Neuronal stem cell (in vitro differentiated cells): ENCODE measurements around the gene WWC1.
A peak's percentile ranks its signal among the peaks of the same experiment; 100 is the strongest.

Experiments used
- DNase-seq: peaks from one replicate; pipeline ENCODE4 v3.0.0-alpha.2; 2013; ENCODE audit warnings: low spot score
- H2AFZ ChIP-seq: one replicate; pipeline ENCODE4 v1.6.1; 2013; ENCODE audit warnings: mild to moderate bottlenecking, low read length, inconsistent platforms
- H2AK5ac ChIP-seq: 2 replicates; pipeline ENCODE4 v1.6.1; 2013; ENCODE audit warnings: low read depth, mild to moderate bottlenecking, inconsistent platforms, low read length, moderate library complexity, mixed read lengths
- H2BK120ac ChIP-seq: 2 replicates; pipeline ENCODE4 v1.6.1; 2013; ENCODE audit warnings: low read depth, mild to moderate bottlenecking, inconsistent platforms, low read length, moderate library complexity, mixed read lengths
- H2BK12ac ChIP-seq: one replicate; pipeline ENCODE4 v1.6.1; 2013; ENCODE audit warnings: low read length, inconsistent platforms
- H2BK15ac ChIP-seq: 2 replicates; pipeline ENCODE4 v1.6.1; 2013; ENCODE audit warnings: mild to moderate bottlenecking, low read length, inconsistent platforms, mixed read lengths
- H2BK5ac ChIP-seq: one replicate; pipeline ENCODE4 v1.6.1; 2013; ENCODE audit warnings: inconsistent platforms, mild to moderate bottlenecking, low read length, moderate library complexity
- H3K14ac ChIP-seq: one replicate; pipeline ENCODE4 v1.6.1; 2013; ENCODE audit warnings: low read length, inconsistent platforms
- H3K18ac ChIP-seq: 2 replicates; pipeline ENCODE4 v1.6.1; 2013; ENCODE audit warnings: low read length, inconsistent platforms
- H3K23ac ChIP-seq: 2 replicates; pipeline ENCODE4 v1.6.1; 2013; ENCODE audit warnings: low read depth, mild to moderate bottlenecking, mixed read lengths, low read length, inconsistent platforms; ENCODE audit not compliant: poor library complexity
- H3K27ac ChIP-seq: replicated peaks from 3 replicates; pipeline ENCODE4 v1.5.1; 2013; ENCODE audit warnings: low read length, inconsistent platforms
- H3K27me3 ChIP-seq, 3 experiments: 2 replicates each; pipeline ENCODE4 v1.6.1; 2013; ENCODE audit warnings: low read length in 3 of 3, mild to moderate bottlenecking in 2 of 3, inconsistent platforms in 1 of 3, low read depth in 1 of 3, mixed read lengths in 1 of 3, moderate library complexity in 1 of 3; ENCODE audit not compliant: control insufficient read depth in 3 of 3, insufficient read depth in 3 of 3
- H3K36me3 ChIP-seq, 2 donors: replicated peaks in 1 of 2; 2 replicates each; pipeline ENCODE4 v1.6.1; 2013; ENCODE audit warnings: low read length in 2 of 2; ENCODE audit not compliant: control insufficient read depth in 2 of 2, insufficient read depth in 2 of 2
- H3K4ac ChIP-seq: 2 replicates; pipeline ENCODE4 v1.6.1; 2013; ENCODE audit warnings: inconsistent platforms, mild to moderate bottlenecking, low read length, moderate library complexity
- H3K4me1 ChIP-seq, 2 donors: 1 replicate in 1 of 2; 2 replicates in 1 of 2; pipeline ENCODE4 v1.6.1; 2013; ENCODE audit warnings: low read length in 2 of 2, low read depth in 1 of 2; ENCODE audit not compliant: control insufficient read depth in 2 of 2, insufficient read depth in 1 of 2
- H3K4me2 ChIP-seq: one replicate; pipeline ENCODE4 v1.6.1; 2013; ENCODE audit warnings: mild to moderate bottlenecking, low read length, inconsistent platforms; ENCODE audit not compliant: insufficient read depth, poor library complexity, severe bottlenecking
- H3K4me3 ChIP-seq, 2 donors: 2 replicates each; pipeline ENCODE4 v1.5.1; 2013; ENCODE audit warnings: low read length in 2 of 2, mild to moderate bottlenecking in 2 of 2, inconsistent platforms in 1 of 2, moderate library complexity in 1 of 2
- H3K79me1 ChIP-seq: one replicate; pipeline ENCODE4 v1.6.1; 2013; ENCODE audit warnings: low read depth, mild to moderate bottlenecking, inconsistent platforms, low read length, moderate library complexity
- H3K9ac ChIP-seq: one replicate; pipeline ENCODE4 v1.6.1; 2013; ENCODE audit warnings: mild to moderate bottlenecking, low read depth, low read length, inconsistent platforms; ENCODE audit not compliant: poor library complexity
- H3K9me3 ChIP-seq, 2 donors: replicated peaks in 1 of 2; 2 replicates each; pipeline versions ENCODE3 to v1.6.1; 2013; ENCODE audit warnings: low read length in 2 of 2, mild to moderate bottlenecking in 2 of 2, inconsistent platforms in 1 of 2, low read depth in 1 of 2, mixed read lengths in 1 of 2, moderate library complexity in 1 of 2; ENCODE audit not compliant: control insufficient read depth in 2 of 2, insufficient read depth in 1 of 2
- H4K8ac ChIP-seq: one replicate; pipeline ENCODE4 v1.6.1; 2013; ENCODE audit warnings: low read depth, mild to moderate bottlenecking, inconsistent platforms, low read length, moderate library complexity
- H4K91ac ChIP-seq: one replicate; pipeline ENCODE4 v1.6.1; 2013; ENCODE audit warnings: low read length, low read depth, mild to moderate bottlenecking, inconsistent platforms; ENCODE audit not compliant: poor library complexity
- WGBS, 2 donors: extraction: QIAGEN DNeasy Blood & Tissue Kit; methylation state at CpG; one replicate each; pipeline ENCODE4 v1.1.7; 2013; ENCODE audit warnings: missing lambda C conversion rate in 2 of 2, mixed read lengths in 1 of 2; ENCODE audit not compliant: insufficient read length in 2 of 2, insufficient replicate concordance in 1 of 2; ENCODE audit errors: extremely low coverage in 2 of 2; 5-methylcytosine and 5-hydroxymethylcytosine counted together

WWC1 gene

GRCh38 chr5:168430296-168430695 is 138.9 kb downstream of the WWC1 start:
- no peak overlapping the region for H2AFZ ChIP-seq
- no peak overlapping the region for H2BK5ac ChIP-seq
- H3K14ac ChIP-seq = peak overlapping the region; percentile 3
- H2AK5ac ChIP-seq = no peak overlapping the region
- H3K4me3 ChIP-seq = no peak overlapping the region
- no peaks in the 10 kb centered on the region for H3K27me3 ChIP-seq
- H3K36me3 ChIP-seq = peaks cover 5 to 39% of the 10 kb centered on the region in 2 donors
- H3K9ac ChIP-seq = no peak overlapping the region
- H4K91ac ChIP-seq = no peak overlapping the region
- no peak overlapping the region for H3K18ac ChIP-seq
- H3K4ac ChIP-seq = no peak overlapping the region
- no peak overlapping the region for H2BK15ac ChIP-seq
- H3K27ac ChIP-seq = no peak overlapping the region
- H3K9me3 ChIP-seq = no peaks in the 10 kb centered on the region
- peaks cover 12 to 17% of the 10 kb centered on the region in 2 donors for H3K4me1 ChIP-seq
- WGBS, 2 donors = no CpG with 5 or more reads among the region's 4 CpGs
- H2BK12ac ChIP-seq = no peak overlapping the region
- H4K8ac ChIP-seq = no peak overlapping the region
- H2BK120ac ChIP-seq = no peak overlapping the region
- no peak for DNase-seq
- H3K4me2 ChIP-seq = no peak overlapping the region
- H3K23ac ChIP-seq = no peak overlapping the region
- no peaks in the 10 kb centered on the region for H3K79me1 ChIP-seq

DNA sequence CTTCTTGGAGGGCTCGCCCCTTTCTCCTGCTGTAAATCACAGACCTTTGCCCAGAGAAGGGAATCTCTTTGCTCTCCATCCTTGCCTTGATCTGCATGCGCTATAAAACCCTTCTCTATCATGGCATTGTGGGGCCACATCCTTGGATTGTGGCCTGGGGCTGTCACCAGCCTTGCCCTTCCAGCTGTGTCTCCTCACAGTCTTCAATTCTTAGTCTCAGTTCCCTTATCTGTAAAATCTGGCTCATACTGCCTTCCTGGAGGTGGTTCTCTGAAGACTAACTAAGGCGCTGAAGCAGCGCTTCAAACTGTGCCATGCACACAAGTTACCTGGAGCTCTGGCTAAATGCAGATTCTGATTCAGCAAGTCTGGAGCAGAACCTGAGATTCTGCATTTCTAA is 141.5 kb downstream of the WWC1 start:
- no CpG with 5 or more reads among the region's 4 CpGs for WGBS, 2 donors
- H3K27ac ChIP-seq = no peak overlapping the region
- H3K79me1 ChIP-seq = no peaks in the 10 kb centered on the region
- peaks cover 12 to 20% of the 10 kb centered on the region in 2 donors for H3K4me1 ChIP-seq
- H3K4ac ChIP-seq = no peak overlapping the region
- no peak overlapping the region for H3K23ac ChIP-seq
- H4K8ac ChIP-seq = no peak overlapping the region
- no peak overlapping the region for H3K4me3 ChIP-seq
- H2AK5ac ChIP-seq = no peak overlapping the region
- H3K14ac ChIP-seq = no peak overlapping the region
- H2AFZ ChIP-seq = no peak overlapping the region
- H2BK12ac ChIP-seq = no peak overlapping the region
- no peaks in the 10 kb centered on the region for H3K27me3 ChIP-seq
- peaks cover 5 to 36% of the 10 kb centered on the region in 2 donors for H3K36me3 ChIP-seq
- H3K9me3 ChIP-seq = no peaks in the 10 kb centered on the region
- H4K91ac ChIP-seq = no peak overlapping the region
- no peak overlapping the region for H2BK120ac ChIP-seq
- H2BK5ac ChIP-seq = no peak overlapping the region
- H2BK15ac ChIP-seq = no peak overlapping the region
- DNase-seq = no peak
- no peak overlapping the region for H3K18ac ChIP-seq
- no peak overlapping the region for H3K9ac ChIP-seq
- no peak overlapping the region for H3K4me2 ChIP-seq

GRCh38 chr5:168434001-168434400 is 142.6 kb downstream of the WWC1 start:
- H3K79me1 ChIP-seq = no peaks in the 10 kb centered on the region
- no peak overlapping the region for H2BK5ac ChIP-seq
- no peak overlapping the region for H3K18ac ChIP-seq
- no peak overlapping the region for H2BK120ac ChIP-seq
- H4K91ac ChIP-seq = no peak overlapping the region
- H3K36me3 ChIP-seq = peaks cover 2 to 30% of the 10 kb centered on the region in 2 donors
- H2BK15ac ChIP-seq = no peak overlapping the region
- peak; percentile 87 for DNase-seq
- no CpG with 5 or more reads among the region's 9 CpGs for WGBS, 2 donors
- no peak overlapping the region for H3K4me2 ChIP-seq
- H2AFZ ChIP-seq = peak overlapping the region; percentile 42
- H2BK12ac ChIP-seq = no peak overlapping the region
- H3K4me3 ChIP-seq = no peak overlapping the region
- no peak overlapping the region for H2AK5ac ChIP-seq
- no peak overlapping the region for H3K9ac ChIP-seq
- no peak overlapping the region for H3K4ac ChIP-seq
- no peaks in the 10 kb centered on the region for H3K27me3 ChIP-seq
- H3K4me1 ChIP-seq = peaks cover 12 to 17% of the 10 kb centered on the region in 2 donors
- no peak overlapping the region for H3K14ac ChIP-seq
- no peak overlapping the region for H3K23ac ChIP-seq
- H3K27ac ChIP-seq = peak overlapping the region; percentile 57
- H4K8ac ChIP-seq = no peak overlapping the region
- H3K9me3 ChIP-seq = no peaks in the 10 kb centered on the region

- Histone ChIP-seq H3K79me1 (no peaks in the 10 kb centered on the region), H3K4me3 (no peak overlapping the region), H3K14ac (no peak overlapping the region), H3K9me3 (no peaks in the 10 kb centered on the region), H4K8ac (no peak overlapping the region), H2AFZ (no peak overlapping the region), H3K27me3 (no peaks in the 10 kb centered on the region), H2BK15ac (peak overlapping the region; percentile 29), H3K27ac (peak overlapping the region; percentile 55), H2BK120ac (no peak overlapping the region), H2AK5ac (peak overlapping the region; percentile 6), H2BK12ac (peak overlapping the region; percentile 93), H3K18ac (peak overlapping the region; percentile 92), H3K4ac (no peak overlapping the region), H3K4me1 (peaks cover 12 to 17% of the 10 kb centered on the region in 2 donors), H3K36me3 (peaks cover 2 to 26% of the 10 kb centered on the region in 2 donors), H3K9ac (no peak overlapping the region), H3K23ac (no peak overlapping the region), H2BK5ac (no peak overlapping the region), H3K4me2 (no peak overlapping the region), H4K91ac (no peak overlapping the region)
- WGBS, 2 donors = no CpG with 5 or more reads among the region's 8 CpGs
- DNase-seq = no peak
Measured at GRCh38 chr5:168434746-168435321, 143.4 kb downstream of the WWC1 start.
